DLD1 (cell line): ENCODE measurements around the gene MACROD1.

Source experiments
- in situ Hi-C: cut with HindIII; loops from 2 replicates; pipeline ENCODE4 v1.10.0; 2017; ENCODE audit warnings: low sequenced_read_pairs

The MACROD1 gene

DNA sequence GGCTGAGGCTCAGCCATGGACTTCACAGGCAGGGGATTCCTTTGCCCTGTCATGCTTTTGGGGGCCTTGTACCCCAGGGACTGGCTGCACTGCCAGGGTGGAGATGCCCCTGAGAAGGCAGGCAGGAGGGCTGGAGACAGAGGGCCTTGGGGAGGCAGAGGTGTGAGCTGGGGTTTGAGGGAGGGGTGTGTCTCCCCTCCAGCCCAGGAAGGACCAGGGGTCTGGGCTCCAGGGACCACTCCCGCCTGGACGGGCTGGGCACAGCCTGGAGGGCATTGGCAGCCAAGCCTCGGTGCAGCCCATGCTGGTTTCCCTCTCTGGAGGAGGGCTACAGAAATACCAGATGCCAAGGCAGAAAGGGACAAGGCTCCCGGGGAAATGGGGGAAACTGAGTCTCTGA lies 160.2 kb downstream of the MACROD1 start:
- in situ Hi-C loops: loop anchor here (5.0 to 10.0 kb wide), 3 partner anchors 51 to 129 kb away; no protein-coding TSS in a partner anchor

DNA sequence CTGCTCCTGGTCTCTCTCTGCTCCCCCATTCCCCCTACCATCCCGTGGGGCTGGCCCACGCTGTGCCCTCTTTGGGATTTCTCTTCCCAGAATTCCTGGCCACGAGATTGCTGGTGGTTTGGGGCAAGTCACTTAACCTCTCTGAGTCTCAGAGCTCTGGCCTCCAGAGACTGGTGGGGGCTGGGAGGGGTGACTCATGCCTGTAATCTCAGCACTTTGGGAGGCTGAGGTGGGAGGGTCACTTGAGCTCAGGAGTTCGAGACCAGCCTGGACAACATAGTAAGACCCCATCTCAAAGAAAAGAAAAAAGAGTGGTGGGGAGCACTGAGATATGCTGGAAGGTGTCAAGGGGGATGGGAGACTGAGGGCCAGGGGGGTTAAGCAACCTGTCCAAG lies 161.3 kb downstream of the MACROD1 start:
- in situ Hi-C loops: loop anchor here (10.0 kb wide), 2 partner anchors 50 to 130 kb away; no protein-coding TSS in a partner anchor

DNA sequence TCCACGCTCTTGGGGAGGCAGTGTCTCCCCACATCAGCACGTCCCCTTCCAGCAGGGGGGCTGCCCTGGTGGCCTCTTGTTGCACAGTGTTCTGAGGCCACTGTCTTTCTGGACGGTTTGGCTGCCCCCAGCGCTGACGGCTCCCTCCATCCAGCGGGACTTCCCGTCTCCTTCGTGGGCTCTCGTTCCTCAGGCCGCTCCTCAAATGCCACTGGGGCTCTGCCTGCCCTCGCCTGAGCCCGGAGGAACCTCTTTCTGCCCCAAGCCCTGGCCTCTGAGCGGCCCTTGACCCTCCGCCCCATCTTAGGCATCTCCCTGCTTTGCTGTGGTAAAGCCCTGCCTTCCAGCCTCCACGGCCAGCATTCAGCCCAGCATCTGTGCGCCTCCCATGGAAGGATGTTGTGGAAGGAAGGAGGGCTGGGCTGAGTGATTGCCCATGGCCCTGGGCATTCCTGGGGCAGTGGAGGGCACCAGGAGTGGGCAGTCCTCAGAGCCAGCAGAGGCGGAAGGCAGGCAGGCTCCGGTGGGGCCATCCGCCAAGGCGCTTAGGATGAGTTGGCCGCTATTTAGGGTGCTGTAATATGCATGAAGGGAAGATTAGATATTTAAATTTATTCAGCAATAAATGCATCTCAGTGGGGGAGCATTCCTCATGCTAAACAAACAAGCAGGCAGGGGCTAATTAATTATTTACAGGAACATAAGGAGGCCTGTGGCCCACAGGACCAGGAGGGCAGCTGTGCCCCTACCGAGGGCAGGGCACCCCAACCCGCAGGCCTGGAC lies 161.9 kb downstream of the MACROD1 start:
- in situ Hi-C loops: loop anchor here (10.0 kb wide), 2 partner anchors 49 to 131 kb away; no protein-coding TSS in a partner anchor

DNA sequence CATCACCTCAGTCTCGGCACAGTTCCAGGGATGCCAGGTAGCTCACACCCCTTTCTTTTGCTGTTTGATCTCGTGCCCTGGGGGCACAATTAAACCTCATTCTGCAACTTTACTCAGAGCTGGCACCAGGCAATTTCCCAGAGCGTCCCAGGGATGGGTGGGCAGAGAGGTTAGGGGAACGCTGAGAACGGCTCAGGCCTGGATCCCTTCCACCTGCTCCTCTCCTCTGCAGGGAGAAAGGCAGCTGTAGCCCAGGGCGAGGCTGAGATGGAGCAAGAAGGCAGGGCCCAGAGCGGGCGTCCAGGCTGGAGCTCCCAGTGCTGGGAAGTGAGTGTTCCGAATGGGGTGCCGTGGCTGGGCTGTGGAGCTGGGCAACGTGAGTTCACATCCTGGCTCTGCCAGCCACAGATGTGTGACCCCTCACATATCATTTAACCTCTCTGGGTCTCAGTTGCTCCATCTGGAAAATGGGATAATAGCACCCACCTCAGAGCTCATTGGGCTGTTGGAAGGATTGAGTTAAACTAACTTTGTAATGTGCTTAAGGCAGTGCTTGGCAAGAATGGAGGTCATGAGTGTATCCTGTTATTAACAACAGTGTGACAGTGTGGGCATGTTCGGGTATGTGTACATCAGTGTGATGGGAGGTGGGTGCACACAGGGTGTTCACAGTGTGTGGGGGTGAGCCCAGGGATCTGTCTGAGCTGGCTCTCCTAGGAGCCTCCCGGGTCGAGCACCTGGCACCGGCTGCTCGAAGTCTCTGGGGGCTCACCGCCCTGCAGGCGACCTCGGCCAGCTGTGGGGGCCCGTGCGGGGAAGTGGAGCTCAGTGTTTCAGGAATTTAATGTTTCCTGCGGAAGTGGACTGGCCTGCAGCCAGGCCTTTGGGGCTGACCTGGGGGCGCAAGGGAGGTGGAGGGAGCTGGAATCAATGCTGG lies 164.2 kb downstream of the MACROD1 start:
- in situ Hi-C loops: loop anchor here (10.0 kb wide), 2 partner anchors 47 to 133 kb away; no protein-coding TSS in a partner anchor

DNA sequence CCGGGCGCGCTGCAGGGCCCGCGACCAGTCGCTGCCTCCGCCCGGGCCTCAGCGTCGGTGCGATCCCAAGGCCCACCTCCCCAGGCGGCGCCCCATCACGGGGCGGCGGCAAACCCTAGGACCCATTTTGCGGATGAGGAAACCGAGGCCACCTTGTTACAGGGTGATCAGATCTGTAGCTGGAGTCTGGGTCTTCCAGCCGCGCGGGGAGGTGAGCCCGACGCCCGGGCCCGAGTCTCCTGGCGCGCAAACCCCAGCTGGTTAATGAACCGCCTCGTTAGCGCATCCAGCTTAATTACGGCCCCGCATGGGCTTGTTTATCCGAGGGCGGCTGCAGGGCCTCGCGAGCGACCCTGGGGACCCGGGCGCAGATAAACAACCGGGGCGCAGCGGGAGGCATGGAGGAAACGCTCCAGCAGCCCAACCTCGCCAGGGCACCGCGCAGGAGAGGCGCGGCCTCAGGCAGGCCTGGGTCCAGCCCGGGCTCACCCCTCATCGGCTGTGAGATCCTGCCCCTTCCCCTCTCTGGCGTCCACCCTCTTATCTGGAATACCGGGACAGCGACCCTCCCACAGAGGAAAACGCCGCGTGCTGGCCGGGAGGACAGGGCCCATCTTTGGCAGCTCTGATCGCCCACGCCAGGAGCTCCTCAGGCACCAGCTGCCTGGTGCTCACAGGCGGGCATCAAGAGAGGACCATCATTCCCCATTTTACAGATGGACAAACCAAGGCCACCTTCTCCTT lies 165.0 kb downstream of the MACROD1 start:
- in situ Hi-C loops: loop anchor here (10.0 kb wide), 2 partner anchors 46 to 134 kb away; no protein-coding TSS in a partner anchor

DNA sequence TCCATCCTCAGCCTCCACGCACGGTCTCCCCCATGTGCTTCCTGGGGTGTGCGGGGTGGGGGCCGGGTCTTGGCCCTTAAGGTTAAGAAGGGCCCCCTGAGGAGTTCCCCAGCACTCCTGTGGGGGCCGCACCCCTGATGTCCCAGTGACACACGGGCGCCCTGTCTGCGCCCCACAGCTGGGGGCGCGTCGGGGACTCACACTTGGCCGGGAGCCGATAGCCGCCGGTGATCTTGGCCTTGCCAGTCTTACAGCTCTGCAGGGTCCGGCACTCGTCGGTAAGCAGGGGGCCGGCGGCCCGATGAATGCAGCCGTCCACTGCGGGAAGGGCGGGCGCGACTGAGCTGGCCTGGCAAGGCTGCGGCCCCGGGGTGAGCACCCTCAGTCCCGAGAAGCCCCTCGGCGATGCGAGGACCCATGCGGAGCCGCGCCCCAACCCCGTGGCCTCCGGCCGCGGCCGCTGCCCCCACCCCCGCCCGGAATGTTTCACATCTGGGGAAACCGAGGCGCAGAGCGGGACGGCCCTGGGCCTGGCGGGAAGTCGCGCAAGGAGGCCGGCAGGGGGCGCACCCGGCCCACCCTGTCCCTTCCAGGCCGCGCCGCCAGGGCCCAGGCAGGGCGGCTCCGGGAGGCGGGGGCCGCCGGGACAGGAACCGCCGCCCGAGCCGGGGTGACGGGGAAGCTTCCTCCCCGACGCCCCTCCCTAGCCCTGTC lies 165.7 kb downstream of the MACROD1 start:
- in situ Hi-C loops: loop anchor here (10.0 kb wide), 2 partner anchors 45 to 135 kb away; no protein-coding TSS in a partner anchor

DNA sequence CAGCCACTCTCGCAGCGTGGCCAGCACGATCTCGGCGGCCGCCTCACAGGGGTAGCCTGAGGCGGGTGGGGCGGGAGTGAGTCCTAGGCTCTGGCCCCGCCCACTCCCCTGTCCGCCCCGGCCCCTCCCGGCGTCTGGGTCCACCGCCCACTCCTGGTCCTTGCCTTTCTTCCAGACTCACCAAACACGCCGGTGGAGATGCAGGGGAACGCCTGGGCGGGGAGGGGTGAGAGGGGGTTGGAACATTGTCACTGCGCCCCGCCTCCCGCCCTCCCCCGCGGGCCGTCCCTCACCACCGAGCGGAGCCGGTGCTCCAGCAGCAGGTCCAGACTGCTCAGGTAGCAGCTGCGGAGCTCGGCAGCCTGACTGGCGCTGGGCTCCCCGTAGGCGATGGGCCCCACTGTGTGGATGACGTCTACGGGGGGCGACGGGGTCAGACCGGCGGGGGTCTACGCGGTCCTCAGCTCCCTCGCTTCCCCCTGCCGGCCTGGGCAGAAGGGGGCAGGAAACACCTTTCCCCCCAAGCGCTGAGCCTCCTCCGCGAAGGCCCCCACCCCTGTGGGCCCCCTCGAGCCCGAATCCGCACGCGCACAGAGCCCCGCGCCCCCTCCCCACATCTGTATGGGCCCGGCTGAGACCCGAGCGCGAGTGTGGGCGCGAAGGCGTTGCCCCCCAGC lies 166.4 kb downstream of the MACROD1 start:
- in situ Hi-C loops: loop anchor here (10.0 kb wide), 2 partner anchors 45 to 135 kb away; no protein-coding TSS in a partner anchor

DNA sequence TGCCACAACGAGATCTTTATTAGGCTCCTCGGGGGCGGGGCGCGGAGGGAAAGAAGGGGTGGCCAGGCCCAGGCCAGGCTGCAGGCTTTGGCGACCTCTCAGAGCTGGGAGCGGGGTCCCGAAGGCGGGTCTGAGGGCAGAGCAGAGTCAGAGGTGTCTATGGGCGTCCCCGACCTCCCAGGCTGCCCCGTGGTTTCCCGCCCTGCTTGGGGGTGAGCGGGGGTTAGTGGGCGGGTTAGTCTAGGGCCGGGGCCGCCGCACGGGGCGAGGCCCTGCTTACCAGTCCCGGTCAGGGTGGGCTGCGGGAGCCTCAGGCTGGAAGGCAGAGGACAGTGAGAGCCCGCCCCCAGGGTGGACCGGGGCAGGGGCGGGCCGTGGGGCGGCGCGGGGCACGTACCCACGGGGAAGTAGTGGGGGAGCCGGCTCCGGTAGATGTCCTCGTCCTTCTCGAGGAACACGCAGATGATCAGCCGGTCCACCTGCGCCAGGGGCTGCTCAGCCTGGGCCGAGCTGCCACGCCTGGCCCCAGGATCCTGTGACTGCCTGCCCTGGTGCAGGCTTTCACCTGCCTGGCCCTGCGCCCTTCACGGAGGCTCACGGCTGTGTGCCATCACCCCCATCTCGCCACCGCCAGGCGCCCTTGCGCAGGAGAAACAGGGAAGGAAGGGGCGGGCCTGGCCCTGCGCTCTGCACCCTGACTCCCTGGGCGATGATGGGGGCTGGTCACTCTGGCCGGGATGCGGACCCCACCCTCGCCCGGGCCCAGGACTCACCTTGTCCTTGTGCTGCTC lies 167.2 kb downstream of the MACROD1 start:
- in situ Hi-C loops: no loop called here

DNA sequence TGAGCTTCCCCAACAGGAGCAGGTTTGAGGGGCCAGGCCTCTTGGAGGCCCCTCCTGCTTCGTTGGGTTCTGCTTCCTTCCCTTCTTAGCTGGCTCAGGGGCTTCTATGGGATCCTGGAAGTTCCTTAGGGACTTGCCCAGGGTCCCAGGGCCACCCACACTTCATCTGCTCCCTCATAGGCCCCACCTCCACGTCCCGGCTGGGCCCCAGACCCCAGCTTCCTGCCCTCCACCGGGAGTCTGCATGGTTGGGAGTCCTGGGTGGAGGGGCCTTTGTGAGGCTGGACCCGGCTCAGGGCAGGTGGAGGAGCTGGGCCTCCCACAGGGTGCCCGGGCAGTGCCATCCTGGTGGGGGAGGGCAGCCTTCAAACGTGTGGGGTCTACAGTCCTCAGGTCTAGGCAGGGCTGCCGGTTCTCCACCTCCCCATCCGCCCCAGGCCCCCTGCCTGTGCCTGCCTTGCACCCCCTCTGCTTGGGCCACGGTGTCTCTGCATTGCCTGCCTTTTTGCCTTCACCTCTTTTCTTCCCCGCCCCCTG lies 168.0 kb downstream of the MACROD1 start:
- in situ Hi-C loops: no loop called here

DNA sequence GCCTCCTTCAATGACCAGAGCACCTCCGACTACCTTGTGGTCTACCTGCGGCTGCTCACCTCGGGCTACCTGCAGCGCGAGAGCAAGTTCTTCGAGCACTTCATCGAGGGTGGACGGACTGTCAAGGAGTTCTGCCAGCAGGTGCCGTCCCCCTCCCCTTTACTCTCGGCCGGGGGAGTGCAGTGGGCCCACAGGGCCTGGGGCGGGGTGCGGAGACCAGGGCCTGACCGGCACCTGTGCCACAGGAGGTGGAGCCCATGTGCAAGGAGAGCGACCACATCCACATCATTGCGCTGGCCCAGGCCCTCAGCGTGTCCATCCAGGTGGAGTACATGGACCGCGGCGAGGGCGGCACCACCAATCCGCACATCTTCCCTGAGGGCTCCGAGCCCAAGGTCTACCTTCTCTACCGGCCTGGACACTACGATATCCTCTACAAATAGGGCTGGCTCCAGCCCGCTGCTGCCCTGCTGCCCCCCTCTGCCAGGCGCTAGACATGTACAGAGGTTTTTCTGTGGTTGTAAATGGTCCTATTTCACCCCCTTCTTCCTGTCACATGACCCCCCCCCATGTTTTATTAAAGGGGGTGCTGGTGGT lies 168.7 kb downstream of the MACROD1 start:
- in situ Hi-C loops: no loop called here

DNA sequence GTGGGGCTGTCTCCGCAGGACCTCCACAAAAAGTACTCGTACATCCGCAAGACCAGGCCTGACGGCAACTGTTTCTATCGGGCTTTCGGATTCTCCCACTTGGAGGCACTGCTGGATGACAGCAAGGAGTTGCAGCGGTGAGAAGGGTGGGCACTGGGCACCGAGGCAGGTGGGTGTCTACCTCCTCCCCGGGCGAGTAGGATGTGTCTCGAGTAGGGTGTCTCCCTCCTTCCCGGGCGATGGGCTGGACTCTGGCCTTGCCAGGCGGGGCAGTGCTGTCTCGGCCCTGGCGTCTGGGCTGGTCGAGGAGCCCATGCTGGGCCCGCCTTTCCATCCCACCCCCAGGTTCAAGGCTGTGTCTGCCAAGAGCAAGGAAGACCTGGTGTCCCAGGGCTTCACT lies 169.4 kb downstream of the MACROD1 start:
- in situ Hi-C loops: no loop called here

DNA sequence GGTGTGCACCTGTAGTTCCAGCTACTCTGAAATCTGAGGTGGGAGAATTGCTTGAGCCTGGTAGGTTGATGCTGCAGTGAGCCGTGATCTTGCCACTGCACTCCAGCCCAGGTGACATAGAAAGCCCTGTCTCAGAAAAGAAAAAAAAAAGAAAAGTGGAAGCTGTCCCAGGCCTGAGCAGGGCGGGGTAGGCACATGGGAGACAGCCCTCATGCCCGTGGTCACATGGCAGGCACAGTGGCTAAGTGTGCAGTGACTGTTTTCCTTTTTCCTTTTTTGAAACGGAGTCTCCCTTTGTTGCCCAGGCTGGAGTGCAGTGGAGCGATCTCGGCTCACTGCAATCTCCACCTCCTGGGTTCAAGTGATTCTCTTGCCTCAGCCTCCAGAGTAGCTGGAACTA lies 171.9 kb downstream of the MACROD1 start:
- in situ Hi-C loops: no loop called here

DNA sequence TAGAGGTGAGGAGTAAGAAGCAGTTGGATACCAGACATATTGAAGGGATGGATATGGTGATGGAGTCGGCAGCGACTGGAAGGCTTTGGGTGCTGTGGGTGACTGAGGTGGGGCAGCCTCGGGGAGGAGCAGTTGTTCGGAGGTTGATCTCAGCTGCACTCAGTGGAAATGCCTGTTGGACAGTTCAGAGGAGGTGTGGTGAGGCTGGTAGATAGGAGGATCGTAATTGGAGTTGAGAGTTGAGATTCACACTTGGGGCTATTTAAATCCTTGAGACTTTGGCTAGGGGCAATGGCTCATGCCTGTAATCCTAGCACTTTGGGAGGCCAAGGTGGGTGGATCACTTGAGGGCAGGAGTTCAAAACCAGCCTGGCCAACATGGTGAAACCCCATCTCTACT lies 172.8 kb downstream of the MACROD1 start:
- in situ Hi-C loops: no loop called here

DNA sequence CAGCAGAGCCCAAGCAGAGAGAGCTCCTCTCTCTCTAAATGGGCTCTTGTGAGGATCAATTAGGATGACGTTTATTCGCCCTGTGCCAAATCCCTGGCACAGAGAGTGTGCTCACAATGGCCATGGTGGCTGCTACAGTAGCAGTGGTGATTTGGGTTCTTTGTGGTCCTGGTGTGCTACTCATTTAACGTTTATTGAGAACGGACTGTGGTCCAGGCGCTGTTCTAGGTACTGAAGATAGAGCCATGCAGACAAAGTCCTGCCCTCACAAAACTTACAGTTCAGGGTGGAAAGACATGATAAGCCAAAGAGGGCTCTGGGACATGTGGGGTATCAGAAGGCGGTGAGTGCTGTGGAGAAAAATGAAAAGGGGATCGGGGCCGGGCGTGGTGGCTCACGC lies 174.4 kb downstream of the MACROD1 start:
- in situ Hi-C loops: no loop called here

DNA sequence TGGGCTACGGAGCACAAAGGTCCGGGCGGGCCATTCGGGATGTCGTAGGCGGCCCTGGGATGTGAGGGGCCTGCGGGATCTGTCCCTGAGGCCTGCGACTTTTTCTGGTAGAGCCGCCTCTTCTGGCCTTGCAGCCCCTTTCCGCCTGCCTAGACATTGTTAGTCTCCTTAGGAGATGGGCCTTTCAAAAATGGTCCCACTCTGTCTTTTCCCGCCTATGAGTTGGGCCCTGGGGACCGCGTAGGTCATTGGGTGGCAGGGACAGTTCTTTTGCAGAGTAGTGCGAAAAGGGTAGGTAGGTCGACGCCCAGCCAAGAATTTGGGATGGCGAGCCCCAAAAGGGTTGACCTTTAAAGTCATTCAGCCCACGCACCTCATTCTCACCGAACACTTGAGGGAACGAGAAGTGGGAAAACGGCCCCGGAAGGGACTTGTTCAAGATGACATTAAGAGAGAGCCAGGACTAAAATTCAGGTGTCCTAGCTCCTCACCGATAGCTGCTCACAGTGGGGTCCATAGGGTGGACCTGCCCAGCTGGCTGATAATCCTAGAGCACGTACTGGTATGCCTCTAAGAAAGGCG lies 178.9 kb downstream of the MACROD1 start:
- in situ Hi-C loops: no loop called here

DNA sequence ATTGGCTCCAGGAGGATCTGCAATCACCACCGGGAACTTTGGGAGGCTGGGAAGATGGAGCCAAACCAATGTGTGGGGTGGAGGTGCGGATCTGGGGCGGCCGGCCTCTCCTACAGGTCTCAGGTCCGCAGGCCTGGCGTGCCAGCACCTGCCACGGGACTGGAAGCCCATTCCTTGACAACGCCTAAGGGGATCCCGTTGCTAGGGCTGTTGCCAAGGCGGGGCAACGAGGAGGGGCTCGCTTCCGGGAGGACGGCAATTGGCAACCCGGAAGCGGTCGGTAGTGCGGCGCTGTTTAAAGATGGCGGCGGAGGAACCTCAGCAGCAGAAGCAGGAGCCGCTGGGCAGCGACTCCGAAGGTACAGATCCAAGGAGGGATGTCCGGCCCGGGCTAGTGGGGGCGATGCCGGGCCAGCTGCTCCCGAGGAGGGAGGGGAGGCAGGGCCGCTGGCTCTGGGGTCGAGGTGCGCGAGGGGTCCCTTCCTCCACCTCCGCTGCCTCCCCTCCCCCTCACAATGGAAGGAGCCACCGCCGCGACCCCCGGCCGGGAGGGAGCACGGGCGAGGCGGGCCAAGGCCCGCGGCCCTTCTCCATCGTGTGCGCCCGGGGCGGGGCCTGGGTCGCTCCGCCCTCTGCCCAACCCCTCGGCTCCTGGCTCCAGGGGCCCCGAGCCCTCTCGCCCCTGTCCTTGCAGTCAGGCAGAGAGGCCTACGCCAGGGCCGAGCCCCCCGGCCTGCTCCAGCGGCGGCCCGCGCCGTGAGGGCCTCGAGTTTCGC lies 179.6 kb downstream of the MACROD1 start, which contains the start of gene OTUB1:
TSS of gene OTUB1 (plus strand) at position 283 of the 776 bp plus-strand sequence. CDS start at position 302, 19 bp downstream.
- in situ Hi-C loops: no loop called here

DNA sequence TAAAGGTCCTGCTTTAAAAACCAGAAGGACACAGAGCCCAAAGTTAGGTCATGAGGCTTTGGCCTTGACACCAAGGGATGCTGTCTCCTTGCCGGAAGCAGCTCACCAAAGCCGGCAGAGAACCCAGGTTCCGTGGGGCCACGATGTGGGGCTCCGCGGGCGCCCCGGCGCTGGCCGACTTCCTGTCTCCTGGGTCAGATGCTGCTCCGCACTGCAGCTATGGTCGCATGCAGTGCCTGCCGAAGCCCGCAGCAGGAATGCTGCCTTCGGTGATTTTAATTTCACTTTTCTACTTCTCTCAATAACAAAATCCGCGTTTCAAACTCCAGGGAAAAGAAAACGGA lies 180.1 kb downstream of the MACROD1 start:
- in situ Hi-C loops: no loop called here
